HepG2 (cell line): Measurements from ENCODE around the gene TACC2. TPM values are rescaled to one million over a fixed set of nuclear protein-coding genes. Genes with fewer than 3 reads are reported as not detected.
A peak's percentile ranks its signal among the peaks of the same experiment; 100 is the strongest.

Experiments
- ATAC-seq: fragments of 200-7000 bp; cut with Tn5 transposase; 3 replicates; pipeline ENCODE4 v1.9.1; 2020; ENCODE audit warnings: mild to moderate bottlenecking, moderate library complexity
- BruUV-seq: library from RNA; stranded (reverse); fragments of 400-500 nt; replicated peaks from 2 replicates; lab custom pipeline; 2021; lab: Mats Ljungman, UMichigan
- CTCF ChIA-PET: fragments of 300-600 bp; formaldehyde crosslinking; extraction: SDS; loops from one replicate; lab custom pipeline; 2021; ENCODE audit warnings: low total read pairs, inconsistent platforms, low intra/inter-chr PET ratio; lab: Yijun Ruan, JAX
- POLR2A ChIA-PET: fragments of 350-600 bp; sonication (Branson Sonifier 250); formaldehyde crosslinking; loops from one replicate; lab custom pipeline; 2020; ENCODE audit warnings: antibody characterized with exemption, inconsistent platforms; lab: Yijun Ruan, JAX
- DNase-seq: peaks from one replicate; pipeline ENCODE4 v3.0.0-alpha.2; 2015; ENCODE audit warnings: low spot score
- FAIRE-seq: peaks from 3 replicates; lab custom pipeline; 2011; peaks lifted over from hg19 to GRCh38; lab: Jason Lieb, UNC
- H2AFZ ChIP-seq: one replicate; pipeline ENCODE4 v1.6.1; 2011; ENCODE audit warnings: low read length, inconsistent platforms
- H3K27ac ChIP-seq: fragments of 300-600 bp; 3 replicates; pipeline ENCODE4 v1.8.0; 2011; ENCODE audit warnings: mixed run types, mild to moderate bottlenecking, mixed read lengths, low read length, inconsistent platforms; ENCODE audit not compliant: insufficient read depth; ENCODE audit errors: extremely low read length
- H3K27me3 ChIP-seq, 2 experiments: fragments of 200-600 bp in 1 of 2; 2 replicates in 1 of 2; 3 replicates in 1 of 2; pipeline versions ENCODE4 v1.6.0 to v1.8.0; 2011; ENCODE audit warnings: low read length in 2 of 2, mild to moderate bottlenecking in 2 of 2, moderate library complexity in 2 of 2, inconsistent platforms in 1 of 2; ENCODE audit not compliant: insufficient read depth in 2 of 2, control insufficient read depth in 1 of 2
- H3K36me3 ChIP-seq, 2 experiments: fragments of 200-600 bp in 1 of 2; replicated peaks in 1 of 2; 2 replicates in 1 of 2; 3 replicates in 1 of 2; pipeline versions ENCODE4 v1.5.1 to v1.8.0; 2011; ENCODE audit warnings: low read length in 2 of 2, inconsistent platforms in 1 of 2; ENCODE audit not compliant: insufficient read depth in 2 of 2, control insufficient read depth in 1 of 2
- H3K4me1 ChIP-seq: 2 replicates; pipeline ENCODE4 v1.5.1; 2012; ENCODE audit warnings: low read length, inconsistent platforms; ENCODE audit not compliant: insufficient read depth
- H3K4me2 ChIP-seq: 2 replicates; pipeline ENCODE4 v1.6.0; 2011; ENCODE audit warnings: low read depth, low read length, inconsistent platforms
- H3K4me3 ChIP-seq, 3 experiments: fragments of 200-600 bp in 1 of 3; sonication (generic), shearing (Covaris generic) in 1 of 3; replicated peaks in 1 of 3; 2 replicates each; pipeline ENCODE4 v1.5.1; 2011 to 2016; ENCODE audit warnings: low read length in 3 of 3, inconsistent platforms in 2 of 3, low read depth in 2 of 3, mild to moderate bottlenecking in 2 of 3, control low read depth in 1 of 3, mixed read lengths in 1 of 3; ENCODE audit not compliant: insufficient read depth in 1 of 3
- H3K79me2 ChIP-seq: one replicate; pipeline ENCODE4 v1.6.1; 2011; ENCODE audit warnings: low read length, inconsistent platforms; ENCODE audit not compliant: insufficient read depth
- H3K9ac ChIP-seq: 2 replicates; pipeline ENCODE4 v1.6.0; 2011; ENCODE audit warnings: mild to moderate bottlenecking, low read depth, low read length, inconsistent platforms; ENCODE audit not compliant: insufficient read depth
- H3K9me3 ChIP-seq: 2 replicates; pipeline ENCODE4 v1.5.1; 2012; ENCODE audit warnings: mild to moderate bottlenecking, low read length
- H4K20me1 ChIP-seq: 2 replicates; pipeline ENCODE4 v1.6.0; 2011; ENCODE audit warnings: inconsistent platforms, mild to moderate bottlenecking, low read length, moderate library complexity; ENCODE audit not compliant: insufficient read depth
- AGO2 ChIP-seq: fragments of 200-400 bp; formaldehyde crosslinking; optimal IDR thresholded peaks from 2 replicates; pipeline ENCODE3; 2017; ENCODE audit warnings: mild to moderate bottlenecking, low read depth, low read length, moderate library complexity
- BCL6 ChIP-seq: IDR thresholded peaks from 2 replicates; pipeline ENCODE4 v1.6.1; 2016; ENCODE audit warnings: missing genetic modification reagents, missing compliant biosample characterization
- CBX1 ChIP-seq: IDR thresholded peaks from one replicate; pipeline ENCODE4 v1.6.1; 2016; ENCODE audit warnings: antibody characterized with exemption, low read depth
- DPF2 ChIP-seq: sonication (generic); formaldehyde crosslinking; IDR thresholded peaks from 2 replicates; pipeline ENCODE4 v1.4.0; 2020; ENCODE audit warnings: mild to moderate bottlenecking, low read depth, missing genetic modification reagents, borderline replicate concordance
- ELF3 ChIP-seq: IDR thresholded peaks from 2 replicates; pipeline ENCODE4 v1.6.1; 2016; ENCODE audit warnings: missing genetic modification reagents, missing compliant biosample characterization
- GTF3A ChIP-seq: sonication (generic); formaldehyde crosslinking; conservative IDR thresholded peaks from 2 replicates; pipeline ENCODE4 v1.4.0; 2020; ENCODE audit warnings: mild to moderate bottlenecking, missing genetic modification reagents
- HOXA5 ChIP-seq: sonication (generic); formaldehyde crosslinking; IDR thresholded peaks from 2 replicates; pipeline ENCODE4 v1.4.0; 2020; ENCODE audit warnings: missing genetic modification reagents
- KDM5B ChIP-seq: sonication (generic); formaldehyde crosslinking; IDR thresholded peaks from 2 replicates; pipeline ENCODE4 v1.4.0; 2020; ENCODE audit warnings: missing genetic modification reagents, mild to moderate bottlenecking, borderline replicate concordance
- MEIS1 ChIP-seq: sonication (generic); formaldehyde crosslinking; IDR thresholded peaks from 2 replicates; pipeline ENCODE4 v1.9.0; 2021; ENCODE audit warnings: mild to moderate bottlenecking, missing genetic modification reagents, moderate library complexity, borderline replicate concordance
- PAX8 ChIP-seq: sonication (generic); formaldehyde crosslinking; IDR thresholded peaks from 2 replicates; pipeline ENCODE4 v1.8.0; 2022; ENCODE audit warnings: mild to moderate bottlenecking, missing genetic modification reagents, borderline replicate concordance
- PBX3 ChIP-seq: sonication (generic); formaldehyde crosslinking; IDR thresholded peaks from 2 replicates; pipeline ENCODE4 v1.8.1; 2023; ENCODE audit warnings: missing genetic modification reagents, inconsistent platforms, borderline replicate concordance
- UBTF ChIP-seq: sonication (generic); formaldehyde crosslinking; IDR thresholded peaks from 2 replicates; pipeline ENCODE4 v1.4.0; 2020; ENCODE audit warnings: mild to moderate bottlenecking, missing genetic modification reagents
- ZFP62 ChIP-seq: sonication (generic); formaldehyde crosslinking; IDR thresholded peaks from 2 replicates; pipeline ENCODE4 v1.4.0; 2020; ENCODE audit warnings: missing genetic modification reagents
- ZNF674 ChIP-seq: sonication (generic); formaldehyde crosslinking; IDR thresholded peaks from 2 replicates; pipeline ENCODE4 v1.5.0; 2020; ENCODE audit warnings: low read depth, mild to moderate bottlenecking, missing genetic modification reagents
- ZNF768 ChIP-seq: sonication (generic); formaldehyde crosslinking; IDR thresholded peaks from 2 replicates; pipeline ENCODE4 v1.4.0; 2020; ENCODE audit warnings: missing genetic modification reagents
- ZNF788 ChIP-seq: sonication (generic); formaldehyde crosslinking; IDR thresholded peaks from 2 replicates; pipeline ENCODE4 v1.5.0; 2020; ENCODE audit warnings: mild to moderate bottlenecking, missing genetic modification reagents, borderline replicate concordance
- ZSCAN9 ChIP-seq: IDR thresholded peaks from 2 replicates; pipeline ENCODE4 v1.6.1; 2016; ENCODE audit warnings: borderline replicate concordance
- WGBS: methylation state at CpG from one replicate; pipeline ENCODE4 v1.1.6; 2017; ENCODE audit warnings: low lambda C conversion rate; 5-methylcytosine and 5-hydroxymethylcytosine counted together
- in situ Hi-C: cut with HindIII; loops from 2 replicates; pipeline ENCODE4 v1.10.0; 2017; ENCODE audit warnings: low pct_unique_long_range_greater_than_20kb; ENCODE audit not compliant: extremely low pct_ligation_motif_present
- intact Hi-C: fragments of 100-400 bp; cut with micrococcal nuclease; formaldehyde crosslinking; loops from one replicate; pipeline ENCODE4 v1.10.0; 2022; ENCODE audit not compliant: unreplicated experiment
- polyA plus RNA-seq, 8 experiments: library from polyadenylated mRNA; depleted of rRNA in 3 of 8; stranded (reverse) in 7 of 8; unstranded in 1 of 8; fragments of >200 nt; fragmentation: Illumina TruSeq in 4 of 8; extraction: Trizol in 4 of 8; gene quantifications; 2 replicates each; pipeline versions ENCODE4 v1.2.1 to v1.2.3, GENCODE V29; 2011 to 2016; ENCODE audit warnings: low read depth in 4 of 8, missing spikeins in 1 of 8, mixed read lengths in 1 of 8; ENCODE audit not compliant: insufficient read depth in 1 of 8
- total RNA-seq, 5 experiments: library from RNA; depleted of rRNA; stranded (reverse); fragments of >200 nt; fragmentation: Illumina TruSeq; extraction: Trizol; gene quantifications; 2 replicates each; pipeline ENCODE4 v1.2.3, GENCODE V29; 2016; ENCODE audit warnings: low read depth in 1 of 5
- TF ChIP-seq, protein P1 (sequence below): sonication (generic); formaldehyde crosslinking; conservative IDR thresholded peaks from 2 replicates; pipeline ENCODE4 v1.8.0; 2022; ENCODE audit warnings: mild to moderate bottlenecking, moderate library complexity, missing genetic modification reagents

TACC2 gene
- total and polyA plus RNA-seq, 2 of the 13 experiments (the other 11 are each of a cell fraction or from before 2014, with no cell fraction given), result 11.8 to 16.0 TPM

DNA sequence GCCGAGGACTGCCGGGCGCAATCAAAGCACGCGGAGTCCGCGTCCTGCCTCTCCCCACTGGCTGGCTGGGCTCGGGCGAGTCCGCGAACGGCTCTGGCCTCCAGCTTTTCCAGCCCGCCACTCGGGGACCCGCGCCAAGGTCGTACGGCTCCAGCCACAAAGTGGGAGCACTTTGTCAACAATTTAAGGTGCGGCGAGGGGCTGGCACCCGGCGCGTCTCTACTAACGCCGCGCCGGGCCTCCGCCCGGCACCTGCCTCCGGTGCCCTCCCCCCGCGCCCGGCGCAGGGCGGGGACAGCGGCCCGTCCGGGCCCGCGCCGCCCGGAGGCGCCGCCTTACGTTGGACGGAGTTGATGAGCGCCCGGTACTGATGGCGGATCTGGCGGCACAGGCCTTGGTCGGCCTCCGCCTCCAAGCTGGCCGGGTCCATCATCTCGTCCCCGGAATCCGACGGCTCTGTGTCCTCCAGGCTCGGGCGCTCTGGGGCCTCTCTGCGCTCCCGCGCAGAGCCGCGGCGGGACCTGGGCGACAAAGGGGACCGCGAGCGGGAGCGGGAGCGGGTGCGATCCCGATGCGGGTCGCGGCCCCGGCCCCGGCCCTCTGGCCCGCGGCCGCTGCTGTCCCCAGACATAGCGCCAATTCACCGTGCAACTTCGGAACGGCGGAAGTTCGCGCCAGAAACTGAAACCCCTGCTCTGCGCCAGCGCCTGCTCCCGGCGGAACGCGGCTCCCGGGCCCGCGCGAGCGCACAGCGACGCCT, 14.2 kb upstream of the TACC2 start, which contains the start of gene NSMCE4A:
TSS of gene NSMCE4A (minus strand) at position 683 of the 760 bp plus-strand sequence. CDS start at position 631, 52 bp downstream.
- 0% methylated on average over 1 of the region's 101 CpGs for WGBS
- ChIA-PET CTCF (no interaction called here), POLR2A (interaction anchor here (0.6 to 2.3 kb wide), 4 partner anchors 39 to 138 kb away, joined by 3 to 14 read pairs (median 5); partner anchors contain the start of gene ATE1)
- FAIRE-seq, result no peak
- Histone ChIP-seq H3K36me3 (peaks cover 2 to 9% of the 10 kb centered on the region in 2 experiments; a peak in 4 of 5 replicates), H2AFZ (peak within 1 kb of the TSS; percentile 9), H3K4me2 (peak within 1 kb of the TSS; percentile 90), H3K4me3 (peak within 1 kb of the TSS; percentile 69 to 89 (median 83)), H3K79me2 (peaks cover 17% of the 10 kb centered on the region), H4K20me1 (no peaks in the 10 kb centered on the region), H3K4me1 (peaks cover 27% of the 10 kb centered on the region), H3K9me3 (peaks cover 4% of the 10 kb centered on the region; the same call in 1 of the 2 replicates), H3K27me3 (no peaks in the 10 kb centered on the region), H3K9ac (peak within 1 kb of the TSS; percentile 89), H3K27ac (peak within 1 kb of the TSS; percentile 97)
- peak; percentile 60 for DNase-seq
- BruUV-seq, result no TSS peak
- peak; percentile 91 for ATAC-seq
- intact Hi-C loops, result loop anchor here (2.0 kb wide), 2 partner anchors 44 to 138 kb away; no protein-coding TSS in a partner anchor
- in situ Hi-C loops, result no loop called here
- TF ChIP-seq DPF2, result no peak
- no peak for TF ChIP-seq ZFP62 (CRISPR knock-in tag)
- TF ChIP-seq, protein P1, sequence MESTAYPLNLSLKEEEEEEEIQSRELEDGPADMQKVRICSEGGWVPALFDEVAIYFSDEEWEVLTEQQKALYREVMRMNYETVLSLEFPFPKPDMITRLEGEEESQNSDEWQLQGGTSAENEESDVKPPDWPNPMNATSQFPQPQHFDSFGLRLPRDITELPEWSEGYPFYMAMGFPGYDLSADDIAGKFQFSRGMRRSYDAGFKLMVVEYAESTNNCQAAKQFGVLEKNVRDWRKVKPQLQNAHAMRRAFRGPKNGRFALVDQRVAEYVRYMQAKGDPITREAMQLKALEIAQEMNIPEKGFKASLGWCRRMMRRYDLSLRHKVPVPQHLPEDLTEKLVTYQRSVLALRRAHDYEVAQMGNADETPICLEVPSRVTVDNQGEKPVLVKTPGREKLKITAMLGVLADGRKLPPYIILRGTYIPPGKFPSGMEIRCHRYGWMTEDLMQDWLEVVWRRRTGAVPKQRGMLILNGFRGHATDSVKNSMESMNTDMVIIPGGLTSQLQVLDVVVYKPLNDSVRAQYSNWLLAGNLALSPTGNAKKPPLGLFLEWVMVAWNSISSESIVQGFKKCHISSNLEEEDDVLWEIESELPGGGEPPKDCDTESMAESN (CRISPR knock-in tag), result peak; percentile 55; the same call in 1 of the 2 replicates
- no peak for TF ChIP-seq CBX1
- TF ChIP-seq UBTF (CRISPR knock-in tag), result peak; percentile 75; the same call in 1 of the 2 replicates
- no peak for TF ChIP-seq PBX3 (CRISPR knock-in tag)
- TF ChIP-seq AGO2, result peak; percentile 83
- TF ChIP-seq HOXA5 (CRISPR knock-in tag), result peak; percentile 68
- TF ChIP-seq ZNF768 (CRISPR knock-in tag), result peak; percentile 52; the same call in 1 of the 2 replicates
- peak; percentile 80 for TF ChIP-seq KDM5B (CRISPR knock-in tag)
- TF ChIP-seq ZNF788 (CRISPR knock-in tag), result peak; percentile 33; the same call in 1 of the 2 replicates
- TF ChIP-seq GTF3A (CRISPR knock-in tag), result no peak
- no peak; the same call in 1 of the 2 replicates for TF ChIP-seq ZSCAN9 (CRISPR knock-in tag)
- TF ChIP-seq ELF3, result peak; percentile 71; the same call in 1 of the 2 replicates
- TF ChIP-seq BCL6 (CRISPR knock-in tag), result no peak
- 0 out of 2 replicates have a peak, but pooled peaks have one; percentile 73 for TF ChIP-seq PAX8 (CRISPR knock-in tag)
- TF ChIP-seq MEIS1 (CRISPR knock-in tag), result peak; percentile 75; the same call in 1 of the 2 replicates
- TF ChIP-seq ZNF674 (CRISPR knock-in tag), result no peak
